Epidermal melanocyte (primary cell): ENCODE measurements around the gene ZNF333.
"Not testable (repeated sequence)": the region's sequence is repeated elsewhere in the genome, so short reads cannot be mapped to it uniquely, and the experiment has no call there.

ENCODE experiments used
- DNase-seq: peaks from one replicate; pipeline ENCODE4 v3.0.0; 2011; ENCODE audit warnings: low spot score; ENCODE audit not compliant: insufficient read length

The ZNF333 gene

GRCh38 chr19:14699641-14700040 is 9.8 kb downstream of the ZNF333 start:
- DNase-seq: no peak

- no peak for DNase-seq
Measured at GRCh38 chr19:14700711-14701375, 11.0 kb downstream of the ZNF333 start.

GRCh38 chr19:14703833-14704232 is 14.0 kb downstream of the ZNF333 start:
- DNase-seq: no peak

- DNase-seq: no peak
Measured at GRCh38 chr19:14704450-14704849, 14.6 kb downstream of the ZNF333 start.

- DNase-seq: no peak
Measured at GRCh38 chr19:14715841-14716240, 26.0 kb downstream of the ZNF333 start.

- no peak for DNase-seq
Measured at GRCh38 chr19:14718522-14719116, 28.8 kb downstream of the ZNF333 start.

GRCh38 chr19:14719162-14719561 is 29.3 kb downstream of the ZNF333 start:
- no peak for DNase-seq

- DNase-seq: no peak
Measured at GRCh38 chr19:14722127-14722526, 32.3 kb downstream of the ZNF333 start.

- DNase-seq: no peak
Measured at GRCh38 chr19:14728595-14728994, 38.7 kb downstream of the ZNF333 start.

- no peak for DNase-seq
Measured at GRCh38 chr19:14731200-14731599, 41.4 kb downstream of the ZNF333 start.

GRCh38 chr19:14732510-14732909 is 42.7 kb downstream of the ZNF333 start:
- DNase-seq: no peak

- DNase-seq: no peak
Measured at GRCh38 chr19:14733574-14733973, 43.7 kb downstream of the ZNF333 start.

- no peak for DNase-seq
Measured at GRCh38 chr19:14735915-14736314, 46.1 kb downstream of the ZNF333 start.

GRCh38 chr19:14746886-14747285 is 57.0 kb downstream of the ZNF333 start:
- no peak for DNase-seq

- no peak for DNase-seq
Measured at GRCh38 chr19:14748601-14749000, 58.8 kb downstream of the ZNF333 start.

GRCh38 chr19:14758816-14759215 is 69.0 kb downstream of the ZNF333 start:
- no peak for DNase-seq

GRCh38 chr19:14761607-14762006 is 71.8 kb downstream of the ZNF333 start:
- no peak for DNase-seq

GRCh38 chr19:14762111-14762510 is 72.3 kb downstream of the ZNF333 start:
- DNase-seq: no peak

GRCh38 chr19:14763497-14764145 is 73.8 kb downstream of the ZNF333 start:
- no peak for DNase-seq

- DNase-seq: no peak
Measured at GRCh38 chr19:14764401-14764800, 74.6 kb downstream of the ZNF333 start.

GRCh38 chr19:14765403-14765802 is 75.6 kb downstream of the ZNF333 start:
- not testable (repeated sequence) for DNase-seq

GRCh38 chr19:14765841-14766240 is 76.0 kb downstream of the ZNF333 start:
- DNase-seq: not testable (repeated sequence)

GRCh38 chr19:14767466-14767971 is 77.7 kb downstream of the ZNF333 start:
- DNase-seq: no peak
